Fibroblast of gingiva (primary cell): ENCODE data around the gene RHCE.
"Not testable (repeated sequence)": the region's sequence is repeated elsewhere in the genome, so short reads cannot be mapped to it uniquely, and the experiment has no call there.

Experiments used
- DNase-seq: peaks from one replicate; pipeline ENCODE4 v3.0.0-alpha.2; 2011; ENCODE audit warnings: low read depth

RHCE gene

GRCh38 chr1:25397549-25397948 lies 23.1 kb downstream of the RHCE start:
- DNase-seq, result peak; percentile 9

GRCh38 chr1:25392841-25393240 lies 27.8 kb downstream of the RHCE start:
- no peak for DNase-seq

GRCh38 chr1:25389721-25390120 lies 30.9 kb downstream of the RHCE start:
- not testable (repeated sequence) for DNase-seq

- DNase-seq, result not testable (repeated sequence)
These were observed 31.9 kb downstream of the RHCE start for GRCh38 chr1:25388691-25389090.

- DNase-seq, result not testable (repeated sequence)
These were observed 33.5 kb downstream of the RHCE start for GRCh38 chr1:25387096-25387495.

GRCh38 chr1:25383875-25384274 lies 36.8 kb downstream of the RHCE start:
- not testable (repeated sequence) for DNase-seq

- peak; percentile 92 for DNase-seq
These were observed 37.5 kb downstream of the RHCE start for GRCh38 chr1:25383090-25383489.

- DNase-seq, result not testable (repeated sequence)
These were observed 38.1 kb downstream of the RHCE start for GRCh38 chr1:25382543-25382942.

GRCh38 chr1:25378367-25378766 lies 42.3 kb downstream of the RHCE start:
- DNase-seq, result not testable (repeated sequence)

GRCh38 chr1:25371757-25372156 lies 48.9 kb downstream of the RHCE start:
- peak; percentile 90 for DNase-seq

GRCh38 chr1:25369691-25370271 lies 50.8 kb downstream of the RHCE start:
- not testable (repeated sequence) for DNase-seq

- DNase-seq, result no peak
These were observed 51.4 kb downstream of the RHCE start for GRCh38 chr1:25369241-25369640.

GRCh38 chr1:25362634-25363559 lies 57.7 kb downstream of the RHCE start:
- DNase-seq, result not testable (repeated sequence)

- DNase-seq, result no peak
These were observed 58.7 kb downstream of the RHCE start for GRCh38 chr1:25361901-25362300.

GRCh38 chr1:25360596-25361581 lies 59.7 kb downstream of the RHCE start:
- DNase-seq, result peak; percentile 76

- no peak for DNase-seq
These were observed 63.8 kb downstream of the RHCE start for GRCh38 chr1:25356848-25357247.

GRCh38 chr1:25356441-25356840 lies 64.2 kb downstream of the RHCE start:
- DNase-seq, result no peak

- DNase-seq, result no peak
These were observed 64.7 kb downstream of the RHCE start for GRCh38 chr1:25355841-25356395.

GRCh38 chr1:25349606-25350005 lies 71.0 kb downstream of the RHCE start:
- no peak for DNase-seq

GRCh38 chr1:25347556-25347955 lies 73.1 kb downstream of the RHCE start:
- DNase-seq, result peak; percentile 43

- DNase-seq, result peak; percentile 93
These were observed 76.8 kb downstream of the RHCE start for GRCh38 chr1:25343872-25344271.

- no peak for DNase-seq
These were observed 77.8 kb downstream of the RHCE start for GRCh38 chr1:25342846-25343245.
